Neural cell (in vitro differentiated cells): ENCODE measurements around the gene SHROOM4. TPM values are rescaled to one million over a fixed set of nuclear protein-coding genes. Genes with fewer than 3 reads are reported as not detected.

Experiments
- H2AFZ ChIP-seq: fragments of 200-600, 300-800 bp; sonication (generic), shearing (Covaris generic); 2 replicates; pipeline ENCODE4 v1.6.0; 2014; ENCODE audit warnings: low read depth, mild to moderate bottlenecking, antibody characterized with exemption, low read length, moderate library complexity
- H3F3A ChIP-seq: fragments of 200-600 bp; shearing (Covaris generic); 2 replicates; pipeline ENCODE4 v1.6.1; 2016; ENCODE audit warnings: mild to moderate bottlenecking, moderate library complexity, mixed read lengths, antibody characterized with exemption, low read length; ENCODE audit not compliant: insufficient read depth, poor library complexity, severe bottlenecking
- H3K27ac ChIP-seq: fragments of 200-600, 300-800 bp; sonication (generic), shearing (Covaris generic); 2 replicates; pipeline ENCODE4 v1.5.1; 2014; ENCODE audit warnings: mild to moderate bottlenecking, low read length, moderate library complexity
- H3K27me3 ChIP-seq: fragments of 300-800, 200-600 bp; sonication (generic), shearing (Covaris generic); 2 replicates; pipeline ENCODE4 v1.6.0; 2014; ENCODE audit warnings: mild to moderate bottlenecking, low read depth, low read length, moderate library complexity; ENCODE audit not compliant: insufficient read depth
- H3K36me3 ChIP-seq: fragments of 300-800, 200-600 bp; sonication (generic), shearing (Covaris generic); 2 replicates; pipeline ENCODE4 v1.5.1; 2014; ENCODE audit warnings: mild to moderate bottlenecking, antibody characterized with exemption, low read length, moderate library complexity; ENCODE audit not compliant: insufficient read depth
- H3K4me2 ChIP-seq: fragments of 300-800, 200-600 bp; sonication (generic), shearing (Covaris generic); 2 replicates; pipeline ENCODE4 v1.6.0; 2014; ENCODE audit warnings: mild to moderate bottlenecking, low read length
- H3K4me3 ChIP-seq: fragments of 300-800, 200-600 bp; sonication (generic), shearing (Covaris generic); 2 replicates; pipeline ENCODE4 v1.5.1; 2014; ENCODE audit warnings: mild to moderate bottlenecking, low read length, moderate library complexity
- H3K79me2 ChIP-seq: fragments of 200-600 bp; shearing (Covaris generic); replicated peaks from 2 replicates; pipeline ENCODE4 v1.6.0; 2014; ENCODE audit warnings: mild to moderate bottlenecking, low read length, moderate library complexity; ENCODE audit not compliant: insufficient read depth
- H3K9ac ChIP-seq: fragments of 300-800, 200-600 bp; sonication (generic), shearing (Covaris generic); 2 replicates; pipeline ENCODE4 v1.6.1; 2016; ENCODE audit warnings: mild to moderate bottlenecking, low read length, mixed read lengths
- H3K9me2 ChIP-seq: fragments of 200-600 bp; shearing (Covaris generic); 2 replicates; pipeline ENCODE4 v1.6.1; 2016; ENCODE audit warnings: mild to moderate bottlenecking, low read length, mixed read lengths; ENCODE audit not compliant: insufficient read depth
- H3K9me3 ChIP-seq: fragments of 200-600, 300-800 bp; sonication (generic), shearing (Covaris generic); 2 replicates; pipeline ENCODE4 v1.6.1; 2016; ENCODE audit warnings: mild to moderate bottlenecking, mixed run types, low read length, moderate library complexity, mixed read lengths
- H4K20me1 ChIP-seq: fragments of 200-600 bp; shearing (Covaris generic); 2 replicates; pipeline ENCODE4 v1.6.1; 2016; ENCODE audit warnings: mild to moderate bottlenecking, mixed run types; ENCODE audit not compliant: insufficient read depth
- EP300 ChIP-seq: fragments of 450-650 bp; conservative IDR thresholded peaks from 2 replicates; pipeline ENCODE4 v1.6.1; 2014; ENCODE audit warnings: antibody characterized with exemption, mild to moderate bottlenecking, moderate library complexity; ENCODE audit not compliant: poor library complexity, severe bottlenecking
- EZH2 ChIP-seq: fragments of 200-600, 300-800 bp; shearing (Covaris generic), sonication (generic); IDR thresholded peaks from 2 replicates; pipeline ENCODE4 v1.6.1; 2014; ENCODE audit warnings: antibody characterized with exemption, low read length, borderline replicate concordance, mild to moderate bottlenecking; ENCODE audit not compliant: insufficient read depth, poor library complexity, severe bottlenecking
- MXI1 ChIP-seq: fragments of 450-650 bp; conservative IDR thresholded peaks from 2 replicates; pipeline ENCODE4 v1.6.1; 2014; ENCODE audit warnings: antibody characterized with exemption, mild to moderate bottlenecking; ENCODE audit not compliant: poor library complexity, severe bottlenecking
- POLR2AphosphoS5 ChIP-seq: IDR thresholded peaks from 2 replicates; pipeline ENCODE4 v1.6.1; 2012
- RAD21 ChIP-seq: fragments of 450-650 bp; conservative IDR thresholded peaks from 2 replicates; pipeline ENCODE4 v1.6.1; 2014; ENCODE audit warnings: antibody characterized with exemption, mild to moderate bottlenecking, moderate library complexity
- SMC3 ChIP-seq: fragments of 450-650 bp; conservative IDR thresholded peaks from 2 replicates; pipeline ENCODE4 v1.6.1; 2014; ENCODE audit warnings: antibody characterized with exemption, mild to moderate bottlenecking, moderate library complexity; ENCODE audit not compliant: poor library complexity
- TAF1 ChIP-seq: IDR thresholded peaks from 2 replicates; pipeline ENCODE4 v1.6.1; 2012; ENCODE audit warnings: low read depth
- polyA plus RNA-seq: library from polyadenylated mRNA; depleted of rRNA; stranded (reverse); fragments of >200 nt; gene quantifications from 2 replicates; pipeline ENCODE4 v1.2.3, GENCODE V29; 2014
- TF ChIP-seq, protein P1 (sequence below): IDR thresholded peaks from 2 replicates; pipeline ENCODE4 v1.6.1; 2012; ENCODE audit warnings: borderline replicate concordance
- TF ChIP-seq, protein P2 (sequence below): fragments of 450-650 bp; IDR thresholded peaks from 2 replicates; pipeline ENCODE4 v1.5.1; 2014; ENCODE audit warnings: antibody characterized with exemption, mild to moderate bottlenecking, moderate library complexity; ENCODE audit not compliant: poor library complexity, severe bottlenecking

Gene SHROOM4
- polyA plus RNA-seq, 1 donor from 2014 or later, result 1.4 TPM

DNA sequence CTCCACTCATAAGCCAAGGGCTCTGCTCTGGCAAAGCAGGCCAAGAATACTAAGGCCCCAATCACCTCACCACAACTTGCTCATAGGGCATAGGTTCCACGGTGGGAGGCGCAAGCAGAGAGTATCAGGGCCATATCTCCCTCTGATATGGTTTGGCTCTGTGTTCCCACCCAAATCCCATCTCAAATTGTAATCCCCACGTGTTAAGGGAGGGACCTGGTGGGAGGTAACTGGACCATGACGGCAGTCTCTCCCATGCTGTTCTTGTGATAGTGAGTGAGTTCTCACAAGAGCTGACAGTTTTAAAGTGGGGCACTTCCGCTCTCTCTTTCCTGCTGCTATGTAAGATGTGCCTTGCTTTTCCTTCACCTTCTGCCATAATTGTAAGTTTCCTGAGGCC lies 88.7 kb downstream of the SHROOM4 start:
- H3K27ac ChIP-seq, result no peak overlapping the region
- no peak overlapping the region for H3K4me2 ChIP-seq
- H3K36me3 ChIP-seq, result no peaks in the 10 kb centered on the region
- no peaks in the 10 kb centered on the region for H3K79me2 ChIP-seq
- H3K9me3 ChIP-seq, result no peaks in the 10 kb centered on the region
- H2AFZ ChIP-seq, result no peak overlapping the region
- TF ChIP-seq POLR2AphosphoS5 (no peak), TAF1 (no peak), MXI1 (no peak), RAD21 (no peak), SMC3 (no peak), EZH2 (no peak), EP300 (no peak)
- TF ChIP-seq, protein P1, sequence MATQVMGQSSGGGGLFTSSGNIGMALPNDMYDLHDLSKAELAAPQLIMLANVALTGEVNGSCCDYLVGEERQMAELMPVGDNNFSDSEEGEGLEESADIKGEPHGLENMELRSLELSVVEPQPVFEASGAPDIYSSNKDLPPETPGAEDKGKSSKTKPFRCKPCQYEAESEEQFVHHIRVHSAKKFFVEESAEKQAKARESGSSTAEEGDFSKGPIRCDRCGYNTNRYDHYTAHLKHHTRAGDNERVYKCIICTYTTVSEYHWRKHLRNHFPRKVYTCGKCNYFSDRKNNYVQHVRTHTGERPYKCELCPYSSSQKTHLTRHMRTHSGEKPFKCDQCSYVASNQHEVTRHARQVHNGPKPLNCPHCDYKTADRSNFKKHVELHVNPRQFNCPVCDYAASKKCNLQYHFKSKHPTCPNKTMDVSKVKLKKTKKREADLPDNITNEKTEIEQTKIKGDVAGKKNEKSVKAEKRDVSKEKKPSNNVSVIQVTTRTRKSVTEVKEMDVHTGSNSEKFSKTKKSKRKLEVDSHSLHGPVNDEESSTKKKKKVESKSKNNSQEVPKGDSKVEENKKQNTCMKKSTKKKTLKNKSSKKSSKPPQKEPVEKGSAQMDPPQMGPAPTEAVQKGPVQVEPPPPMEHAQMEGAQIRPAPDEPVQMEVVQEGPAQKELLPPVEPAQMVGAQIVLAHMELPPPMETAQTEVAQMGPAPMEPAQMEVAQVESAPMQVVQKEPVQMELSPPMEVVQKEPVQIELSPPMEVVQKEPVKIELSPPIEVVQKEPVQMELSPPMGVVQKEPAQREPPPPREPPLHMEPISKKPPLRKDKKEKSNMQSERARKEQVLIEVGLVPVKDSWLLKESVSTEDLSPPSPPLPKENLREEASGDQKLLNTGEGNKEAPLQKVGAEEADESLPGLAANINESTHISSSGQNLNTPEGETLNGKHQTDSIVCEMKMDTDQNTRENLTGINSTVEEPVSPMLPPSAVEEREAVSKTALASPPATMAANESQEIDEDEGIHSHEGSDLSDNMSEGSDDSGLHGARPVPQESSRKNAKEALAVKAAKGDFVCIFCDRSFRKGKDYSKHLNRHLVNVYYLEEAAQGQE, result no peak
- TF ChIP-seq, protein P2, sequence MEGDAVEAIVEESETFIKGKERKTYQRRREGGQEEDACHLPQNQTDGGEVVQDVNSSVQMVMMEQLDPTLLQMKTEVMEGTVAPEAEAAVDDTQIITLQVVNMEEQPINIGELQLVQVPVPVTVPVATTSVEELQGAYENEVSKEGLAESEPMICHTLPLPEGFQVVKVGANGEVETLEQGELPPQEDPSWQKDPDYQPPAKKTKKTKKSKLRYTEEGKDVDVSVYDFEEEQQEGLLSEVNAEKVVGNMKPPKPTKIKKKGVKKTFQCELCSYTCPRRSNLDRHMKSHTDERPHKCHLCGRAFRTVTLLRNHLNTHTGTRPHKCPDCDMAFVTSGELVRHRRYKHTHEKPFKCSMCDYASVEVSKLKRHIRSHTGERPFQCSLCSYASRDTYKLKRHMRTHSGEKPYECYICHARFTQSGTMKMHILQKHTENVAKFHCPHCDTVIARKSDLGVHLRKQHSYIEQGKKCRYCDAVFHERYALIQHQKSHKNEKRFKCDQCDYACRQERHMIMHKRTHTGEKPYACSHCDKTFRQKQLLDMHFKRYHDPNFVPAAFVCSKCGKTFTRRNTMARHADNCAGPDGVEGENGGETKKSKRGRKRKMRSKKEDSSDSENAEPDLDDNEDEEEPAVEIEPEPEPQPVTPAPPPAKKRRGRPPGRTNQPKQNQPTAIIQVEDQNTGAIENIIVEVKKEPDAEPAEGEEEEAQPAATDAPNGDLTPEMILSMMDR, result no peak
- no peak overlapping the region for H3K4me3 ChIP-seq
- H3F3A ChIP-seq, result no peaks in the 10 kb centered on the region
- no peaks in the 10 kb centered on the region for H4K20me1 ChIP-seq
- H3K27me3 ChIP-seq, result no peaks in the 10 kb centered on the region
- no peaks in the 10 kb centered on the region for H3K9me2 ChIP-seq
- H3K9ac ChIP-seq, result no peak overlapping the region

DNA sequence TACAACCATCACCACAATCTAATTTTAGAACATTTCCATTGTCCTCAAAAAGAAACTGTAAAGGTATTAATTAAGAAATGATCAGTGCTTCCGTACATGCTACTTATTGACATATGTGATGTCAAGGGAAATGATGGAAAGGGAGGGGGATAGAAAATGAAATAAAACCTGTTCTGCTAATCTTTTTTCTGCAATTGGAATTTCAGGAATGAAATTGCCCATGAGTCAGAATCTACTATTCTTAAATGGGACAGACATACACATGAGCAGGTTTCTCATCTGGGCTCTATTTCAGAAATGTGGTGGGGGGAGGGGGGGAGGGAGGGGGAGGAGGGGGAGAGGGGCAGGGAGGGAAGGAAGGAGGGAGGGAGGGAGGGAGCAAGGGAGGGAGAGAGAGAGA lies 91.0 kb downstream of the SHROOM4 start:
- H3K27ac ChIP-seq, result no peak overlapping the region
- H3K9me3 ChIP-seq, result no peaks in the 10 kb centered on the region
- H3K9me2 ChIP-seq, result no peaks in the 10 kb centered on the region
- H3K9ac ChIP-seq, result no peak overlapping the region
- no peaks in the 10 kb centered on the region for H3K79me2 ChIP-seq
- no peak overlapping the region for H3K4me3 ChIP-seq
- TF ChIP-seq, protein P1, result no peak
- no peak for TF ChIP-seq MXI1
- TF ChIP-seq POLR2AphosphoS5, result no peak
- TF ChIP-seq EZH2, result no peak
- TF ChIP-seq SMC3, result no peak
- no peak overlapping the region for H3K4me2 ChIP-seq
- H2AFZ ChIP-seq, result no peak overlapping the region
- H4K20me1 ChIP-seq, result no peaks in the 10 kb centered on the region
- no peaks in the 10 kb centered on the region for H3K27me3 ChIP-seq
- no peaks in the 10 kb centered on the region for H3F3A ChIP-seq
- H3K36me3 ChIP-seq, result no peaks in the 10 kb centered on the region
